AG04450 (cell line): ENCODE data around the gene OR52B4. TPM values are rescaled to one million over a fixed set of nuclear protein-coding genes. Genes with fewer than 3 reads are reported as not detected.
A peak's percentile ranks its signal among the peaks of the same experiment; 100 is the strongest.
"Not testable (repeated sequence)": the region's sequence is repeated elsewhere in the genome, so short reads cannot be mapped to it uniquely, and the experiment has no call there.

ENCODE experiments used
- CTCF ChIA-PET: fragments of 300-600, 350-600 bp; formaldehyde crosslinking; extraction: SDS; loops from one replicate; lab custom pipeline; 2022; ENCODE audit warnings: antibody characterized with exemption, inconsistent platforms; lab: Charles Lee
- POLR2A ChIA-PET: fragments of 350-600 bp; formaldehyde crosslinking; extraction: SDS; loops from one replicate; lab custom pipeline; 2021; ENCODE audit warnings: antibody characterized with exemption, inconsistent platforms; lab: Yijun Ruan, JAX
- DNase-seq: peaks from one replicate; pipeline ENCODE4 v3.0.0-alpha.2; 2011; ENCODE audit warnings: low read depth, low spot score
- H3K27ac ChIP-seq: one replicate; pipeline ENCODE4 v1.5.1; 2012; ENCODE audit warnings: low read depth, low read length, control low read depth
- H3K27me3 ChIP-seq: one replicate; pipeline ENCODE4 v1.6.0; 2012; ENCODE audit warnings: low read length; ENCODE audit not compliant: control insufficient read depth, insufficient read depth
- H3K4me3 ChIP-seq: 2 replicates; pipeline ENCODE4 v1.5.1; 2011; ENCODE audit warnings: mild to moderate bottlenecking, low read depth, low read length, control low read depth
- H3K9me3 ChIP-seq: 2 replicates; pipeline ENCODE4 v1.5.1; 2012; ENCODE audit warnings: low read length; ENCODE audit not compliant: control insufficient read depth, insufficient read depth
- CTCF ChIP-seq: IDR thresholded peaks from 2 replicates; pipeline ENCODE4 v1.5.1; 2011; ENCODE audit warnings: low read depth, low read length, control low read depth, inconsistent platforms
- polyA minus RNA-seq: library from RNA; depleted of rRNA, polyadenylated mRNA; stranded (reverse); fragments of >200 nt; gene quantifications from 2 replicates; pipeline ENCODE4 v1.2.3, GENCODE V29; 2011; rRNA and poly(A)+ RNA removed
- polyA plus RNA-seq: library from polyadenylated mRNA; depleted of rRNA; stranded (reverse); fragments of >200 nt; gene quantifications from 2 replicates; pipeline ENCODE4 v1.2.3, GENCODE V29; 2011; rRNA removed

OR52B4 gene
- not detected in 2 replicates for polyA plus RNA-seq
- polyA minus RNA-seq: not detected in 2 replicates

- Histone ChIP-seq H3K27me3 (no peaks in the 10 kb centered on the region), H3K27ac (no peak within 1 kb of the TSS), H3K9me3 (no peaks in the 10 kb centered on the region), H3K4me3 (no peak within 1 kb of the TSS)
- TF ChIP-seq CTCF: no peak
- ChIA-PET POLR2A (no interaction called here), CTCF (no interaction called here)
- DNase-seq: no peak
Observed at GRCh38 chr11:4368286-4368685, at the start of gene OR52B4. Gene OR52B4, minus strand, starts transcription at chr11:4368386. Its CDS starts 91 bp downstream, at chr11:4368295.

GRCh38 chr11:4416816-4417215, 48.6 kb upstream of the OR52B4 start:
- no peak overlapping the region for H3K27ac ChIP-seq
- DNase-seq: no peak
- no peak overlapping the region for H3K4me3 ChIP-seq
- H3K9me3 ChIP-seq: no peaks in the 10 kb centered on the region
- no peaks in the 10 kb centered on the region for H3K27me3 ChIP-seq
- ChIA-PET CTCF (interaction anchor here (0.9 kb wide), 1 partner anchor 230 kb away, joined by 3 read pairs; no protein-coding TSS in a partner anchor), POLR2A (no interaction called here)
- TF ChIP-seq CTCF: no peak

GRCh38 chr11:4416306-4416705, 48.1 kb upstream of the OR52B4 start:
- Histone ChIP-seq H3K9me3 (no peaks in the 10 kb centered on the region), H3K27ac (no peak overlapping the region), H3K4me3 (no peak overlapping the region), H3K27me3 (no peaks in the 10 kb centered on the region)
- DNase-seq: no peak
- ChIA-PET CTCF (no interaction called here), POLR2A (no interaction called here)
- no peak for TF ChIP-seq CTCF

- POLR2A ChIA-PET, H3K4me3 ChIP-seq, H3K27ac ChIP-seq, CTCF ChIA-PET, DNase-seq, H3K9me3 ChIP-seq, H3K27me3 ChIP-seq: not testable (repeated sequence)
Observed at GRCh38 chr11:4406206-4406605, 38.0 kb upstream of the OR52B4 start.

GRCh38 chr11:4393858-4394223, 25.7 kb upstream of the OR52B4 start:
- Histone ChIP-seq H3K27ac (no peak overlapping the region), H3K9me3 (no peaks in the 10 kb centered on the region; the same call in 1 of the 2 replicates), H3K27me3 (no peaks in the 10 kb centered on the region), H3K4me3 (peak overlapping the region; percentile 99)
- POLR2A ChIA-PET: no interaction called here
- no peak for DNase-seq
- TF ChIP-seq CTCF: no peak
- CTCF ChIA-PET: interaction anchor here (2.4 kb wide), 1 partner anchor 206 kb away, joined by 6 read pairs; no protein-coding TSS in a partner anchor
